Glutamatergic neuron (in vitro differentiated cells): ENCODE data around the gene WNT3A. TPM values are rescaled to one million over a fixed set of nuclear protein-coding genes. Genes with fewer than 3 reads are reported as not detected.

Experiments
- DNase-seq: peaks from one replicate; pipeline ENCODE4 v3.0.0; 2022
- H3K27ac Mint-ChIP-seq: one replicate; pipeline ENCODE4 v1.8.0; 2020; ENCODE audit warnings: mild to moderate bottlenecking, mixed read lengths, inconsistent platforms; ENCODE audit not compliant: unreplicated experiment
- H3K27me3 Mint-ChIP-seq: one replicate; pipeline ENCODE4 v1.8.0; 2020; ENCODE audit warnings: mild to moderate bottlenecking, moderate library complexity, mixed read lengths, inconsistent platforms; ENCODE audit not compliant: unreplicated experiment
- H3K36me3 Mint-ChIP-seq: one replicate; pipeline ENCODE4 v1.8.0; 2020; ENCODE audit warnings: mild to moderate bottlenecking, mixed read lengths, inconsistent platforms; ENCODE audit not compliant: unreplicated experiment
- H3K4me1 Mint-ChIP-seq: one replicate; pipeline ENCODE4 v1.8.0; 2020; ENCODE audit warnings: mild to moderate bottlenecking, low read depth, mixed read lengths, inconsistent platforms; ENCODE audit not compliant: unreplicated experiment
- H3K4me3 Mint-ChIP-seq: one replicate; pipeline ENCODE4 v1.8.0; 2020; ENCODE audit warnings: mild to moderate bottlenecking, mixed read lengths, inconsistent platforms; ENCODE audit not compliant: unreplicated experiment
- H3K9me3 Mint-ChIP-seq: one replicate; pipeline ENCODE4 v1.8.0; 2020; ENCODE audit warnings: mild to moderate bottlenecking, moderate library complexity, mixed read lengths, inconsistent platforms; ENCODE audit not compliant: unreplicated experiment
- total RNA-seq: library from RNA; stranded (reverse); fragmentation: NEBNext Ultra II Directional; extraction: Animal tissue kit (Norgen Biotek cat#: 25700); gene quantifications from one replicate; pipeline ENCODE4 v1.2.1, GENCODE V29; 2021; ENCODE audit not compliant: unreplicated experiment
- TF ChIP-seq, protein P1 (sequence below): fragments of 200-600 bp; sonication (generic); IDR thresholded peaks from one replicate; pipeline ENCODE4 v1.5.0; 2021; ENCODE audit not compliant: partially characterized antibody, unreplicated experiment

The WNT3A gene
- total RNA-seq, 1 donor from 2014 or later, result not detected

DNA sequence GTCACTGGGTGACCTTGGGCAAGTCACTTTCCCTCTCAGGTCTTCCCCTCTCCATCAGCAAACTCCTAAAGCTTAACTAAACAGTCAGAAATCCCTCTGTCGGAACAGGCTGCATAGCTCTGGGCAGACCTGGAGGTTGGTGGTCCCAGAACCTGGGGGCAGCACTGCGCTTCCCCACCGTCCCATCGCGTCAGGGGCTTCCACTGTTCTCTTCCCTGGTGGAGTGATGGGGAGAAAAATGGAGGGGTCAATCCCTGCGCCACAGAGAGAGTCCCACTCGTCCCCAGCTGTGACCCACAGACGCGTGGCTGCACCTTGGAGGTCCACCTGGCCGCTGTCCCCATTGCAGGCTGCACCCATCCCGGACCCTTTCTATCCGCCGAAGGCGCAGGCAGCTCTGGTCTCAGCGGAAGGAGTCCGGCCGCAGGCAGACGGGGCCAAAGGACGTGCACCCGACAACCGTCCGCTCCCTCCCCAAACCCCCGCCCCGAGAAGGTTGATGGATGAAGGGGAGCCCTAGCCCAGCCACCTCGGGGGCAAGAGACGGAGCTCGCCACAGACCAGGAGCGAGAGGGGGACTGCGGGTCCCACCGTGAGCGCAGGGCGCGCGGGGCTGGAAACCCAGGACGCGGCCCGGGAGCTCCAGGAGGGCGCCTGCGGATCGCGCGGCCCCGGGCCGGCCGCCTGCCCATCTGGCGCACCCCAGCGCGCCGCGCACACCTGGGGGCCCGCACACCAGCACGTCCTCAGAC lies 588 bp upstream of the WNT3A start:
- Mint-ChIP-seq H3K4me3 (no peak overlapping the region), H3K27ac (no peak overlapping the region), H3K36me3 (no peaks in the 10 kb centered on the region), H3K27me3 (peaks cover 31% of the 10 kb centered on the region), H3K9me3 (peaks cover 2% of the 10 kb centered on the region), H3K4me1 (no peaks in the 10 kb centered on the region)
- TF ChIP-seq, protein P1, sequence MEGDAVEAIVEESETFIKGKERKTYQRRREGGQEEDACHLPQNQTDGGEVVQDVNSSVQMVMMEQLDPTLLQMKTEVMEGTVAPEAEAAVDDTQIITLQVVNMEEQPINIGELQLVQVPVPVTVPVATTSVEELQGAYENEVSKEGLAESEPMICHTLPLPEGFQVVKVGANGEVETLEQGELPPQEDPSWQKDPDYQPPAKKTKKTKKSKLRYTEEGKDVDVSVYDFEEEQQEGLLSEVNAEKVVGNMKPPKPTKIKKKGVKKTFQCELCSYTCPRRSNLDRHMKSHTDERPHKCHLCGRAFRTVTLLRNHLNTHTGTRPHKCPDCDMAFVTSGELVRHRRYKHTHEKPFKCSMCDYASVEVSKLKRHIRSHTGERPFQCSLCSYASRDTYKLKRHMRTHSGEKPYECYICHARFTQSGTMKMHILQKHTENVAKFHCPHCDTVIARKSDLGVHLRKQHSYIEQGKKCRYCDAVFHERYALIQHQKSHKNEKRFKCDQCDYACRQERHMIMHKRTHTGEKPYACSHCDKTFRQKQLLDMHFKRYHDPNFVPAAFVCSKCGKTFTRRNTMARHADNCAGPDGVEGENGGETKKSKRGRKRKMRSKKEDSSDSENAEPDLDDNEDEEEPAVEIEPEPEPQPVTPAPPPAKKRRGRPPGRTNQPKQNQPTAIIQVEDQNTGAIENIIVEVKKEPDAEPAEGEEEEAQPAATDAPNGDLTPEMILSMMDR, result no peak
- DNase-seq, result no peak

DNA sequence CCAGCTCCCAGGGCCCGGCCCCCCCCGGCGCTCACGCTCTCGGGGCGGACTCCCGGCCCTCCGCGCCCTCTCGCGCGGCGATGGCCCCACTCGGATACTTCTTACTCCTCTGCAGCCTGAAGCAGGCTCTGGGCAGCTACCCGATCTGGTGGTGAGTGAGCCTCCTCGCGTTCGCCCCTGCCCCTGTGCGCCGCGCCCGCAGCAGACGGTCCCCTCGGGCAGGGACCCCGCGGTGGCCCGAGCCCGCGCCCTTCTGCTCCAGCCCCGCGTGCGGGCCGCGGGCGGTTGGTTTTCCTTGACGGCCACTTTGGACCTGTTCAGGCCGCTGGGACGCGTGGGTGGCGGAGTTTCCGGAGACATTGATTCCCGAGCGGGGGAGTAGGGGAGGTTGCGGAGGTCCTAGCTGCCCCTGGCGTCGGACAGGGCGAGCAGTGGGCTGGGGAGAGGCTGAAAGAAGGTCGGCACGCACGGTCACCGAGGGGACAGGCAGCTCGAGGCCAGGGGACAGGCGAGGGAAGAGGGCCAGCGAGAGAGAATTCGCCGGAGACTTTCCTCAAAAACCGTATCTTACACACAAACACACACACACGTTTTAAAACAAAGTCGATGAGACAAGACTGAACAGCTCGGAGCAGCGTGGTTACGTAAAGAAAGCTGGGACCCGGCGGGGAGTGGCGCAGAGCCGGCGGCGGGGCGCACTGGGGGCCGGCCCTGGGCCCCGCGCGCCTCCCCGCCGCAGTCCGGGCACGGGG lies 427 bp downstream of the WNT3A start:
- H3K4me1 Mint-ChIP-seq, result no peaks in the 10 kb centered on the region
- TF ChIP-seq, protein P1, result no peak
- peak overlapping the region; percentile 34 for H3K4me3 Mint-ChIP-seq
- no peaks in the 10 kb centered on the region for H3K36me3 Mint-ChIP-seq
- no peak overlapping the region for H3K27ac Mint-ChIP-seq
- H3K9me3 Mint-ChIP-seq, result peaks cover 2% of the 10 kb centered on the region
- DNase-seq, result no peak
- H3K27me3 Mint-ChIP-seq, result peaks cover 29% of the 10 kb centered on the region

DNA sequence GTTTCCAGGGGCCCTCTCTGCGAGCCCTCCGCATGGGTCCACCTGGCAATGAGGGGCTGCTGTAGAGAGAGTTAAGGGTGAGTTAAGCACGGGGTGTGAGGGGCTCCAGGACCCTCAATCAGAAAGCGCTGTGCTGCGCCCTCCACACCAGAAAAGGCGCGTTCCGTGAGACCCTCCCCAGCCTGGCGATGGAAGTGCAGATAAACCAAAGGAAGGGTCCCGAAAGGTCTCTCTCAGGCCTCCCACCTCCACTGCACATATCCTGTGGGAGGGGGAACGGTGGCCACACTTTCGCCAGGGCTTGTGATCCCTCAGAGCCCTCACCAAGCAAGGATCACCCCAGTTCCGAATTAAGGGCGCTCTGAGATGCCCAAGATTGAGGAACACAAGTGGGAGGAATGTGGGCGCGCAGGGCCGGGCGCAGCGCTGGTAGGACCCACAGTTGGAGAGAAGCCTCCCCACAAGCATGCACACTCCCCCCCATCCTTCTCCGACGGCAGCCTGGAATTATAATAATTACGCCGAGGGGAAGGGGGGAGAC lies 1.1 kb downstream of the WNT3A start:
- Mint-ChIP-seq H3K27me3 (peaks cover 26% of the 10 kb centered on the region), H3K27ac (no peak overlapping the region), H3K9me3 (peaks cover 2% of the 10 kb centered on the region), H3K4me3 (no peak overlapping the region), H3K36me3 (no peaks in the 10 kb centered on the region), H3K4me1 (no peaks in the 10 kb centered on the region)
- DNase-seq, result no peak
- TF ChIP-seq, protein P1, result no peak

DNA sequence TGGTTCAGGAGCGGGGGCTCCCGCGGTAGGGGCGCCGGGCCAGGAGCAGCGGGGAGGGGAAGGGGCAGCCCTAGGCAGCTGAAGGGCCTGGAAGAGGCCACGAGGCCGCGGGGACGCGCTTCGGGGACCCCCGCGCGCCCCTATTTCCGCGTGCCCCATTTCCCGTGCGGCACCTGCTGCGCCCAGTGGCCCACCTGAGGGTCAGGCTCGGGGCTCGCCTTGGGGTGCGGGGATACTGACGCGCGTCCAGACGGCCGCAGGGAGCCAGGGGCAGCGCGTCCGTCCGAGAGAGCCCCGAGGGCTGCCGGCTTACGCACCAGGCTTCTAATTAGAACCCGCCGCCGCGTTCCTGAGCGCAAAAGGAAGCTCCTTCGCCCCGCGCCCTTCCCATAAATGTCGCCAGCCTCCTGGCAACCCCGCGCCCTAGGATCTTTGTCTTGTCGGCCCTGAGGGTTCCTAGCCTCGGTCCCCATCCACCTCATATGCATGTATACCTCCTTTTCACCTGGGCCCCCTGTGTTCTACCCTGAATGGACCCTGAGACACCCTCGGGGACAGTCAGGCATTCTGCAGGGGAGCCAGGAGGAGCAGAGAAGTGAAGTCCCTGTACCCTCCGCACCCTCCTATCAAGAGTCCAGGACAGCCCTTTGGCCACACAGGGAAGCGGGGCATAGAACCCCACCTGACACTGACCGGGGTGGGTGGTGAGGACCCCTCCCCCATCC lies 1.8 kb downstream of the WNT3A start:
- H3K27ac Mint-ChIP-seq, result no peak overlapping the region
- peaks cover 3% of the 10 kb centered on the region for H3K9me3 Mint-ChIP-seq
- TF ChIP-seq, protein P1, result no peak
- no peak overlapping the region for H3K4me3 Mint-ChIP-seq
- DNase-seq, result no peak
- H3K27me3 Mint-ChIP-seq, result peaks cover 23% of the 10 kb centered on the region
- H3K4me1 Mint-ChIP-seq, result no peaks in the 10 kb centered on the region
- H3K36me3 Mint-ChIP-seq, result no peaks in the 10 kb centered on the region
